ENCODE measurements around the gene COQ4. TPM values are rescaled to one million over a fixed set of nuclear protein-coding genes. Genes with fewer than 3 reads are reported as not detected.

Gene COQ4
- total RNA-seq, 1 donor from 2014 or later = 11.4 TPM

DNA sequence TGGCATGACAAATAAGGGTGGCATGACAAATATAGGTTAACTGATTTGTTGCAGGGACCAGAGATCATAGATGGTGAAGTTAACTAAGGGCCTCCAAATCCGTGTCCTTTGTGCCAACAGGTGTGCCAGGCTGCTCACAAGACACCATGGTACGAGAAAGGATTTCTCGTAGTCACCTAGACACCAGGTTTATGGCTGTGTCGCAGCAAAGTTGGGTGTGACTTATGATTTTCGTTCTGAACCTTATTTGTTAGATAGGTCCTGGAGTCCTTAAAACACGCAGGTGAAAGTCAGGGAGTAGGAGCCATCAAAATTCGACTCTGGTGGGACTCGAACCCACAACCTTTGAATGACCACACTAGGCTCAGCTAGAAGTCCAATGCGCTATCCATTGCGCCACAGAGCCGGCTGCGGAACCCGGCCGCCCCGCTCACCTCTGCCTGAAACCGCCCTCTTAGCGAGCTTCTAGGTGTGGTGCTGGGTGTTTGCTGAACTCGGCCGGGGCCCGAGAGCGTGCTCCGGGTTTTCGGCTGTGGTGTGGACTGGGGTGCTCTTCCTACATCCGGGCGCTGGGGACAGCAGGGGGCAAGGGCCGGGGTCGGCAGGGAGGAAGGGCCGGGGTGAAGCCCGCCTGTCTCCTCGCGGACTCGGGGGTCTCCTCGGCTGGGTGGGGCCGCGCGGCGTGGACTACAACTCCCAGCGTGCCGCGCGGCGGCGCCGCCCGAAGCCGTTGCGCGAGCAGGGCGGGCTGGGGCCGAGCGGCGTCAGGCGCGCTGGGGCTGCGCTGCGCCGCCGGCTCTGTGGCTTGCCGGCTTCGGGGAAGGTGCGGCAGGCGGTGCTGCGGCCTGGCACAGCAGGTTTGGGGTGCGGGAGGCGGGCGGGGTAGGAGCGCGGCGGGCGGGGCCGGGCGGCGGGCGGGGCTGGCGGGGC, 17.4 kb downstream of the COQ4 start, which contains the start of gene SLC27A4:
Gene SLC27A4, plus strand, starts transcription at position 767 of the 930 bp plus-strand sequence. CDS start 2,606 bp downstream, outside the sequence.
- DNase-seq (ENCODE audit: low spot score in 2 of 2) = peak in 1 of 2 donors; percentile 79
- H3K27ac ChIP-seq = peak within 1 kb of the TSS; percentile 59 to 74
- TF ChIP-seq, protein P1, sequence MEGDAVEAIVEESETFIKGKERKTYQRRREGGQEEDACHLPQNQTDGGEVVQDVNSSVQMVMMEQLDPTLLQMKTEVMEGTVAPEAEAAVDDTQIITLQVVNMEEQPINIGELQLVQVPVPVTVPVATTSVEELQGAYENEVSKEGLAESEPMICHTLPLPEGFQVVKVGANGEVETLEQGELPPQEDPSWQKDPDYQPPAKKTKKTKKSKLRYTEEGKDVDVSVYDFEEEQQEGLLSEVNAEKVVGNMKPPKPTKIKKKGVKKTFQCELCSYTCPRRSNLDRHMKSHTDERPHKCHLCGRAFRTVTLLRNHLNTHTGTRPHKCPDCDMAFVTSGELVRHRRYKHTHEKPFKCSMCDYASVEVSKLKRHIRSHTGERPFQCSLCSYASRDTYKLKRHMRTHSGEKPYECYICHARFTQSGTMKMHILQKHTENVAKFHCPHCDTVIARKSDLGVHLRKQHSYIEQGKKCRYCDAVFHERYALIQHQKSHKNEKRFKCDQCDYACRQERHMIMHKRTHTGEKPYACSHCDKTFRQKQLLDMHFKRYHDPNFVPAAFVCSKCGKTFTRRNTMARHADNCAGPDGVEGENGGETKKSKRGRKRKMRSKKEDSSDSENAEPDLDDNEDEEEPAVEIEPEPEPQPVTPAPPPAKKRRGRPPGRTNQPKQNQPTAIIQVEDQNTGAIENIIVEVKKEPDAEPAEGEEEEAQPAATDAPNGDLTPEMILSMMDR (IDR thresholded peaks at IDR 0.05) = no peak
- no peaks in the 10 kb centered on the region for H3K27me3 ChIP-seq
- intact Hi-C loops (cut with DNase I) = loop anchor here (1.0 kb wide), 2 partner anchors 18 to 45 kb away; partner anchors contain the start of genes COQ4 and TRUB2
- H3K4me1 ChIP-seq = peaks cover 0 to 6% of the 10 kb centered on the region in 2 donors
- peaks cover 21 to 25% of the 10 kb centered on the region in 2 donors for H3K36me3 ChIP-seq
- H3K4me3 ChIP-seq = peak within 1 kb of the TSS; percentile 83
- H3K9me3 ChIP-seq = no peaks in the 10 kb centered on the region

DNA sequence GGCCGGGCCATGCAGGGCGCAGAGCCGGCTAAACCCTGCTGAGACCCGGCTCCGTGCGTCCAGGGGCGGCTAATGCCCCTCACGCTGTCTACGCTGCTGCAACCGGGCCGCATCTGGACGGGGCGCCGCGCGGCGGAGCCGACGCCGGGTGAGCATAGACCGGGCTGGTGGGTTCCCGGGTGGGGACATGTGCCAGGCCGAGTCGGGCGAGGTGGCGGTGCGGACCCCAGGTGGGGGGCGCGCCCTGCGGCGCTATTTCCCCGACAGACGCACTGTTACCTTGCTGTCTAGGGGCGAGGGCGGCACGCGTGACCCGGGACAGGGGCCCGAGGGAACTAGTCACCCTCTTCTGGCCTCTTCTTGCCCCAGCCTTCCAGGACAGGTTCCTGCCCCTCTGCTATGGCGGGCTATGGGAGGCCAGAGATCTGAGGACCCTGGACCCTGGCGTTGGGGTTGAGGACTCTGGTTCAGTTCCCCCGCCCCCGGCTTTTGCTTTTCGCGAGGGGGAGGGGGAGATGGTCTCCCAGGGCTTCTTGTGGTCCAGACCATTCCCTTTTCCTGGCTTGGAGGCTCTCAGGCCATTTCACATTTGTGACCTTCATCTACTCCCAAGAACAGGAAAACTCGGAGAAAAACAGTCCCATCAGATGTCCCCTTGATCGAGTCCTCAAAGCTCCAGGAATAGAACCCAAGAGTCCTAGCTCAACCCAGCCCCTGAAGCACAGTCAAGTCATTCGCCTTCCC, 18.2 kb downstream of the COQ4 start:
- no peaks in the 10 kb centered on the region for H3K27me3 ChIP-seq
- no peaks in the 10 kb centered on the region for H3K9me3 ChIP-seq
- H3K27ac ChIP-seq = peak overlapping the region; percentile 56 to 74
- DNase-seq (ENCODE audit: low spot score in 2 of 2) = no peak
- intact Hi-C loops (cut with DNase I) = loop anchor here (1.0 kb wide), 2 partner anchors 19 to 46 kb away; partner anchors contain the start of genes COQ4 and TRUB2
- peak overlapping the region; percentile 83 for H3K4me3 ChIP-seq
- H3K36me3 ChIP-seq = peaks cover 30 to 34% of the 10 kb centered on the region in 2 donors
- TF ChIP-seq, protein P1 (IDR thresholded peaks at IDR 0.05) = no peak
- peaks cover 0 to 6% of the 10 kb centered on the region in 2 donors for H3K4me1 ChIP-seq

DNA sequence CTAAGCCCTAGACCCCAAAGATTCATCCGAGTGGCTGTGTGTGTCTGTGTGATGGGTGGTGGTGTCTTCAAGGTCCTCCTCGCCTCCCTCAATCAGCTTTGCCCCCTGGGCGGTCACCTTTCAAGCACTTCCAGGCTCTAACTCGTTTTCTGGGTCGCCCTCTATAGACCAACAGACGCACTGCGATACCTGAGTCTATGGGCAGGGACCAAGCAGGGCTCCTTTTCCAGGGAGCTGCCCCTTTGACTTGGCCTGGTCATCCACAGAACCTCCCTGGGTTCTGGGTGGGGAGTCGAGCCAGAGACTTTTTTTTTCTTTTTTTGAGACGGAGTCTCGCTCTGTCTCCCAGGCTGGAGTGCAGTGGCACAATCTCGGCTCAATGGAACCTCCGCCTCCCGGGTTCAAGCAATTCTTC, 18.8 kb downstream of the COQ4 start:
- Histone ChIP-seq H3K27me3 (no peaks in the 10 kb centered on the region), H3K4me1 (peaks cover 0 to 6% of the 10 kb centered on the region in 2 donors), H3K27ac (no peak overlapping the region), H3K9me3 (no peaks in the 10 kb centered on the region), H3K4me3 (peak overlapping the region; percentile 83), H3K36me3 (peaks cover 35 to 40% of the 10 kb centered on the region in 2 donors)
- intact Hi-C loops (cut with DNase I) = no loop called here
- DNase-seq (ENCODE audit: low spot score in 2 of 2) = peak in 1 of 2 donors; percentile 82
- TF ChIP-seq, protein P1 (IDR thresholded peaks at IDR 0.05) = peak; percentile 42 to 70 (median 62)

DNA sequence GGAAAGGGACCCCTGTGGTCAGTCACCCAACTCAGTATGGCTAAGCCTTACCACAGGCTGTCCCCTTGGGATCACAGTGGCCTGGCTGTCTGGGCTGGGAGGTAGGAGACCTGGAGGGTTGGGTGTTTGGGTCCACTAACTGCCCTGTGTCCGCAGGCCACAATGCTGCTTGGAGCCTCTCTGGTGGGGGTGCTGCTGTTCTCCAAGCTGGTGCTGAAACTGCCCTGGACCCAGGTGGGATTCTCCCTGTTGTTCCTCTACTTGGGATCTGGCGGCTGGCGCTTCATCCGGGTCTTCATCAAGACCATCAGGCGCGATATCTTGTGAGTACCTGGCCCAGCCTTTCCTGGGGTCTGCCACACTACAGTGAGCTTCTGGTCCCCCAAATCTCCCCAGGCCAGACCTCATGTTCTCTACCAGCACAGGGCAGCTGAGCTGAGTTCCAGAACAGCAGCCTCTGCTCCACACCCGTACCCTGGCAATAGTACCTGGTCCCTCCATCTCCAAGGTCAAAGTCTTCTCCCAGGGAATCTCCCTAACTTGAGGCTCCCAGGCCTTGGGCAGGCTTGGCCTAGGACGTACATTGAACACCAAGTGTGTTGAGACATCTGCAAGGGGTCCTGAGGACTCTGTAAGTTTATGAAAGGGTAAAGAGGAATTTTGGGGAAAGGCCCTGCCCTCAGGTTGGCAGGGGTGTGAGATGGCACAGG, 20.5 kb downstream of the COQ4 start:
- intact Hi-C loops (cut with DNase I) = no loop called here
- H3K4me3 ChIP-seq = no peak overlapping the region
- no peaks in the 10 kb centered on the region for H3K9me3 ChIP-seq
- peaks cover 0 to 6% of the 10 kb centered on the region in 2 donors for H3K4me1 ChIP-seq
- no peaks in the 10 kb centered on the region for H3K27me3 ChIP-seq
- DNase-seq (ENCODE audit: low spot score in 2 of 2) = no peak
- H3K36me3 ChIP-seq = peaks cover 50 to 55% of the 10 kb centered on the region in 2 donors
- no peak overlapping the region for H3K27ac ChIP-seq
- TF ChIP-seq, protein P1 (IDR thresholded peaks at IDR 0.05) = no peak

DNA sequence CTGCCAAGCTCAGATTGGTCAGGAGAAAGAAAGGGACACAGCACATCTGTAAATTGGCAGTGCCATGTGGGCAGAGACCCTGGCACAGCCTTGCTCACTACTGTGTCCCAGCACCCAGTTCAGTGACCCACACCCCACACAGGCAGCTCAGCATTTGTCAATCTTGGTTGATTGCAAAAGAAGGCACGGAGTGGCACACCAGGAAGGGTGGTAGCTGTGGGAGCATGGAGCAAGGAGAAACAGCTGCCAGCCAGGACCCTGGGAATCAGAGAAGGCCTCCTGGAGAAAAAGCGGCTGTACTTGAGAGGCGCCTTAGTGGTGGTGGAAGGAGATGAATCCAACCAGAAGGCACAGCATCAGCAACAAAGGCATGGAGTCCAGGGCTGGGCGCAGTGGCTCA, 21.2 kb downstream of the COQ4 start:
- Histone ChIP-seq H3K36me3 (peaks cover 58 to 62% of the 10 kb centered on the region in 2 donors), H3K27me3 (no peaks in the 10 kb centered on the region), H3K4me3 (no peak overlapping the region), H3K9me3 (no peaks in the 10 kb centered on the region), H3K4me1 (peaks cover 0 to 6% of the 10 kb centered on the region in 2 donors), H3K27ac (no peak overlapping the region)
- intact Hi-C loops (cut with DNase I) = no loop called here
- TF ChIP-seq, protein P1 (IDR thresholded peaks at IDR 0.05) = no peak
- no peak for DNase-seq (ENCODE audit: low spot score in 2 of 2)
